Measurements from ENCODE around the gene PCED1A.

PCED1A gene

DNA sequence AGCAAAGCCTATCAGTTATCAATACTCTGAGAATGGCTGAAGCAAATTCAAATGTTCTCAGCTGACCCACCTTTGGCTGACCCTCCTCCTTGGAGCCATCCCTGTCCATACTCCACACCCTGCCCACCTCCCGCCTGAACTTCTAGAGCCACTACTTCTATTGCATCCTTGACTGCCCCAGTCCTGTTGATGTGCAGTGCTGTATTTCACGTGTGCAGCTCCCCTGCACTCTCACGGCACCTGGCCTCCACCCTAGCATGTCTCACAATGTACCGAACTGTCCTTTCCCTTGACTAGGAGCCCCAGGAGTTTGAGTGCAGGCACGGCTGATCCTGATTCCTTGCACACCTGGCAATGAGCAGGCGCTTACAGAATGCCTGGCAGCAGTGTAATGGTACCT is 47.0 kb downstream of the PCED1A start:
- no peaks in the 10 kb centered on the region for H3K9me2 ChIP-seq (ENCODE audit: low read depth, low read length)
- no peak overlapping the region for H2AFZ ChIP-seq (ENCODE audit: low read length)
- no peaks in the 10 kb centered on the region for H3K9me3 ChIP-seq (ENCODE audit: low read length)
- H4K20me1 ChIP-seq (ENCODE audit: insufficient read depth, low read length) = no peaks in the 10 kb centered on the region
- H3K4me2 ChIP-seq (ENCODE audit: low read length) = no peak overlapping the region
- no peaks in the 10 kb centered on the region for H3K36me3 ChIP-seq (ENCODE audit: insufficient read depth, low read length)
- no peaks in the 10 kb centered on the region for H3K79me2 ChIP-seq (ENCODE audit: insufficient read depth, low read length)
- H3K4me1 ChIP-seq (ENCODE audit: insufficient read depth, low read length, severe bottlenecking) = no peaks in the 10 kb centered on the region
- no peak overlapping the region for H3K4me3 ChIP-seq (ENCODE audit: low read depth, low read length, poor library complexity, severe bottlenecking)
- peaks cover 9% of the 10 kb centered on the region; the same call in 1 of the 2 replicates for H3K27me3 ChIP-seq (ENCODE audit: insufficient read depth, low read length)
- H3K9ac ChIP-seq (ENCODE audit: low read length) = no peak overlapping the region
- TF ChIP-seq, protein P1, sequence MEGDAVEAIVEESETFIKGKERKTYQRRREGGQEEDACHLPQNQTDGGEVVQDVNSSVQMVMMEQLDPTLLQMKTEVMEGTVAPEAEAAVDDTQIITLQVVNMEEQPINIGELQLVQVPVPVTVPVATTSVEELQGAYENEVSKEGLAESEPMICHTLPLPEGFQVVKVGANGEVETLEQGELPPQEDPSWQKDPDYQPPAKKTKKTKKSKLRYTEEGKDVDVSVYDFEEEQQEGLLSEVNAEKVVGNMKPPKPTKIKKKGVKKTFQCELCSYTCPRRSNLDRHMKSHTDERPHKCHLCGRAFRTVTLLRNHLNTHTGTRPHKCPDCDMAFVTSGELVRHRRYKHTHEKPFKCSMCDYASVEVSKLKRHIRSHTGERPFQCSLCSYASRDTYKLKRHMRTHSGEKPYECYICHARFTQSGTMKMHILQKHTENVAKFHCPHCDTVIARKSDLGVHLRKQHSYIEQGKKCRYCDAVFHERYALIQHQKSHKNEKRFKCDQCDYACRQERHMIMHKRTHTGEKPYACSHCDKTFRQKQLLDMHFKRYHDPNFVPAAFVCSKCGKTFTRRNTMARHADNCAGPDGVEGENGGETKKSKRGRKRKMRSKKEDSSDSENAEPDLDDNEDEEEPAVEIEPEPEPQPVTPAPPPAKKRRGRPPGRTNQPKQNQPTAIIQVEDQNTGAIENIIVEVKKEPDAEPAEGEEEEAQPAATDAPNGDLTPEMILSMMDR (IDR thresholded peaks at IDR 0.05; ENCODE audit: low read length) = no peak
- no peak for TF ChIP-seq EZH2 (IDR thresholded peaks at IDR 0.05; ENCODE audit: borderline replicate concordance, low read length)
- H3F3A ChIP-seq (ENCODE audit: insufficient read depth, low read length) = no peaks in the 10 kb centered on the region
- H3K27ac ChIP-seq (ENCODE audit: low read depth, low read length, poor library complexity, severe bottlenecking) = no peak overlapping the region

Data from OCI-LY1 (cell line).